Measurements from ENCODE around the gene PPM1H.

Gene PPM1H

GRCh38 chr12:62799126-62799736, 135.7 kb downstream of the PPM1H start:
- DNase-seq (ENCODE audit: low spot score), result peak; percentile 70

GRCh38 chr12:62794218-62794583, 140.7 kb downstream of the PPM1H start:
- DNase-seq (ENCODE audit: low spot score), result no peak

GRCh38 chr12:62793256-62794217, 141.4 kb downstream of the PPM1H start:
- DNase-seq (ENCODE audit: low spot score), result peak; percentile 63

GRCh38 chr12:62792236-62792870, 142.6 kb downstream of the PPM1H start:
- no peak for DNase-seq (ENCODE audit: low spot score)

GRCh38 chr12:62789851-62790250, 145.1 kb downstream of the PPM1H start:
- no peak for DNase-seq (ENCODE audit: low spot score)

GRCh38 chr12:62787611-62788010, 147.3 kb downstream of the PPM1H start:
- no peak for DNase-seq (ENCODE audit: low spot score)

- DNase-seq (ENCODE audit: low spot score), result no peak
Measured at GRCh38 chr12:62787023-62787422, 147.9 kb downstream of the PPM1H start.

- DNase-seq (ENCODE audit: low spot score), result peak; percentile 25
Measured at GRCh38 chr12:62785941-62786559, 148.9 kb downstream of the PPM1H start.

- DNase-seq (ENCODE audit: low spot score), result no peak
Measured at GRCh38 chr12:62784576-62784975, 150.4 kb downstream of the PPM1H start.

GRCh38 chr12:62783881-62784280, 151.1 kb downstream of the PPM1H start:
- DNase-seq (ENCODE audit: low spot score), result no peak

GRCh38 chr12:62781136-62781880, 153.6 kb downstream of the PPM1H start:
- no peak for DNase-seq (ENCODE audit: low spot score)

GRCh38 chr12:62779488-62779887, 155.5 kb downstream of the PPM1H start:
- no peak for DNase-seq (ENCODE audit: low spot score)

- DNase-seq (ENCODE audit: low spot score), result no peak
Measured at GRCh38 chr12:62778187-62778586, 156.8 kb downstream of the PPM1H start.

GRCh38 chr12:62776997-62777396, 158.0 kb downstream of the PPM1H start:
- no peak for DNase-seq (ENCODE audit: low spot score)

GRCh38 chr12:62776575-62776974, 158.4 kb downstream of the PPM1H start:
- DNase-seq (ENCODE audit: low spot score), result no peak

- no peak for DNase-seq (ENCODE audit: low spot score)
Measured at GRCh38 chr12:62774794-62775193, 160.2 kb downstream of the PPM1H start.

- DNase-seq (ENCODE audit: low spot score), result no peak
Measured at GRCh38 chr12:62772416-62772955, 162.5 kb downstream of the PPM1H start.

GRCh38 chr12:62771828-62772227, 163.1 kb downstream of the PPM1H start:
- no peak for DNase-seq (ENCODE audit: low spot score)

GRCh38 chr12:62770381-62770780, 164.6 kb downstream of the PPM1H start:
- DNase-seq (ENCODE audit: low spot score), result no peak

- no peak for DNase-seq (ENCODE audit: low spot score)
Measured at GRCh38 chr12:62769076-62769619, 165.8 kb downstream of the PPM1H start.

- DNase-seq (ENCODE audit: low spot score), result no peak
Measured at GRCh38 chr12:62767946-62768345, 167.0 kb downstream of the PPM1H start.
